ENCODE data around the gene C14orf180. TPM values are rescaled to one million over a fixed set of nuclear protein-coding genes. Genes with fewer than 3 reads are reported as not detected.

Gene C14orf180
- total RNA-seq, 1 donor from 2014 or later = not detected

DNA sequence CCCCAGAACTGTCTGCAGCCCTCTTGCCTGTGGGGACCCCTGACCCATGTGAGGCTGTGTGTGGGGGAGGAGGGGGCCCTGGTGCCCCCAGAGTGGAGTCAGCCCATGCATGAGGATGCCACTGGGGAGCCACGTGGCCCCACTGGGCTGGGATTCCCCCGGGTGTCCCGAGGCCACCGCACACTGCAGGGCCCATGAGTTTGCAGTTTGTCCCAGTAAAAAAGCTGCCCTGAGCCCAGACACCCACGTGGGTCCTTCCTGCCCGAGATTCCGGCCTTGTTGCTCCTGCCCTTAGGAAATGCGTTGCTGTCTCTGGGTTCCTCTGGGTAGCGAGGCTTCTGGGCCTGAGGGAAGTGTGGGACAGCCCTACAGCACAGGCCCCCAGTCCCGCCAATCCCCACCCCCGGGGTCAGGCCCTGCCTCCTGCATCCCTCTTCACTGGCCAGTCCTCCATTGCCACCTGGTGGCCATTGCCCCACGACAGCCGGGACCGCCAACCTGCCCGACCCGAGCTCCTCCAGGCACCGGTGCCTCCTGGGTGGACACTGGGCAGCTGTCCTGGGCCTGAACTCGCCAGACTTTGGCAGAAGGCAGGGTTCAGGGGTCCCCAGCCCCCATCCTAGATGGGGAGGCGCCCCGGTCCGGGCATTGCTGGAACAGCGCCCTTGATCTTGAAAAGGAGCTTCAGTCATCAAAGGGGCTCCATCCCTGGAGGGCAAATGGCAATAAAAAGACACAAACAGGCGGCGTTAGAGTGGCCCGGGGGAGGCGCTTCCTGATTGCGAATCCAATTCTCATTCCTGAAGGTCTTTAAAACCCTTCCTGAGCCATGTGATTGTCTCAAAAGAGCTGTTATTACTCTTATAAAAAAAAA is 15.6 kb upstream of the C14orf180 start:
- Mint-ChIP-seq H3K9me3 (peaks cover 2% of the 10 kb centered on the region), H3K27me3 (ENCODE audit: insufficient read depth, low read depth) (peaks cover 15% of the 10 kb centered on the region), H3K4me1 (peaks cover 9% of the 10 kb centered on the region), H3K4me3 (no peak overlapping the region), H3K27ac (no peak overlapping the region), H3K36me3 (no peaks in the 10 kb centered on the region)
- Histone ChIP-seq H3K79me2 (ENCODE audit: low read depth) (no peaks in the 10 kb centered on the region), H3K4me1 (peaks cover 7% of the 10 kb centered on the region), H3K27ac (no peak overlapping the region), H3K9me3 (ENCODE audit: low read depth) (no peaks in the 10 kb centered on the region), H3K27me3 (no peaks in the 10 kb centered on the region), H3K36me3 (no peaks in the 10 kb centered on the region), H3K4me2 (no peak overlapping the region), H3K4me3 (no peak overlapping the region), H3K9ac (no peak overlapping the region), H4K20me1 (ENCODE audit: low read depth) (no peaks in the 10 kb centered on the region), H2AFZ (replicated peaks) (peak overlapping the region; percentile 37), H3F3A (ENCODE audit: low read depth) (no peaks in the 10 kb centered on the region)
- peak; percentile 89 for DNase-seq (ENCODE audit: low spot score)
- no peak for TF ChIP-seq EZH2phosphoT487 (IDR thresholded peaks at IDR 0.05)
- TF ChIP-seq, protein P1, sequence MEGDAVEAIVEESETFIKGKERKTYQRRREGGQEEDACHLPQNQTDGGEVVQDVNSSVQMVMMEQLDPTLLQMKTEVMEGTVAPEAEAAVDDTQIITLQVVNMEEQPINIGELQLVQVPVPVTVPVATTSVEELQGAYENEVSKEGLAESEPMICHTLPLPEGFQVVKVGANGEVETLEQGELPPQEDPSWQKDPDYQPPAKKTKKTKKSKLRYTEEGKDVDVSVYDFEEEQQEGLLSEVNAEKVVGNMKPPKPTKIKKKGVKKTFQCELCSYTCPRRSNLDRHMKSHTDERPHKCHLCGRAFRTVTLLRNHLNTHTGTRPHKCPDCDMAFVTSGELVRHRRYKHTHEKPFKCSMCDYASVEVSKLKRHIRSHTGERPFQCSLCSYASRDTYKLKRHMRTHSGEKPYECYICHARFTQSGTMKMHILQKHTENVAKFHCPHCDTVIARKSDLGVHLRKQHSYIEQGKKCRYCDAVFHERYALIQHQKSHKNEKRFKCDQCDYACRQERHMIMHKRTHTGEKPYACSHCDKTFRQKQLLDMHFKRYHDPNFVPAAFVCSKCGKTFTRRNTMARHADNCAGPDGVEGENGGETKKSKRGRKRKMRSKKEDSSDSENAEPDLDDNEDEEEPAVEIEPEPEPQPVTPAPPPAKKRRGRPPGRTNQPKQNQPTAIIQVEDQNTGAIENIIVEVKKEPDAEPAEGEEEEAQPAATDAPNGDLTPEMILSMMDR (IDR thresholded peaks at IDR 0.05) = peak; percentile 90

DNA sequence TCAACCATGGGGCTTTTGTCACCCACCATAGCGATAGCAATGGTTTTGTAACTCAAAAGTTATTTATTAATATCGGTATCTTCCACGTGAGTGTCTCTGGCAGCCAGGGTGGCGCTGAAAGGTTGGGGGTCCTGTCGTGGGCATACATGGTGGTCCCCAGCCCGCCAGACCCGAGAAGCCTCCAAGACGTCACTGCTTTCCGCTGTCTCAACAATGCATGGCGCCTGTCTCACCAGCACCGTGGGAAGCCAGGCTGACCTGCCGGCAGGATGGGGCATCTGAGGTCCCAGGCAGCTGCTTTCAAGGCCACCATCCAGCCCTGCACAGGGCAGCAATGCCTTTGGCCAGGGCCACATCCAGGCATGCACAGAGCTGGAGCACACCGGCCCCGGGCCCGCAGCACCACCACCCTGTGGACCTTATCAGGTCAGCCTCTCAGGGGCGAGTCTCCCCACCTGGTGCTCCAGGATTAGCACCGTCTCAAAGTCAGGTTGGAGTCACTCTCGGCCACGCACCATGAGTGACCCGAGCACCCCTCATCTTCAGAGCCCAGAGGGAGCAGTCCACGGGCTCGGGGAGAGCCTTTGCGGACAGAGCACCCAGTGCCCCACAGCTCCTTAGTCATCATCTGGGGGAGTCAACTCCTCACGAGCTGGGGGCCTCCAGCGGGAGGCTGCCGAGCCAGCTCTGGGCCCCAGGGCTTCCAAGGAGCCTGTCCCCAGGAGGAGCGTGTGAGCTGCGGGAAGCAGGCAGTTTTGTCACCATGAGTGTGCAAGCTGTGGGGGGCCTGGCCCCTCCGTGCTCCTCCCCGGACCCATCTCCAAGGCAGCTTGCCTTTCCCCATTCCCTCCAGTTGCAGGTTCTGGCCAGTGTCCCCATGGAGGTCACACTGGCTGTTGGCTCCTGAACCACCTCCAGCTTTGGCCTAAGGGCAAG is 14.6 kb upstream of the C14orf180 start:
- no peak overlapping the region for H3K4me3 Mint-ChIP-seq
- H3K27me3 Mint-ChIP-seq (ENCODE audit: insufficient read depth, low read depth) = peaks cover 20% of the 10 kb centered on the region
- Histone ChIP-seq H3F3A (ENCODE audit: low read depth) (no peaks in the 10 kb centered on the region), H3K4me2 (no peak overlapping the region), H3K4me3 (no peak overlapping the region), H2AFZ (replicated peaks) (no peak overlapping the region), H3K27me3 (no peaks in the 10 kb centered on the region), H3K9me3 (ENCODE audit: low read depth) (no peaks in the 10 kb centered on the region), H3K36me3 (no peaks in the 10 kb centered on the region), H3K4me1 (peaks cover 7% of the 10 kb centered on the region), H3K27ac (no peak overlapping the region), H4K20me1 (ENCODE audit: low read depth) (no peaks in the 10 kb centered on the region), H3K79me2 (ENCODE audit: low read depth) (no peaks in the 10 kb centered on the region), H3K9ac (no peak overlapping the region)
- H3K27ac Mint-ChIP-seq = no peak overlapping the region
- TF ChIP-seq EZH2 (IDR thresholded peaks at IDR 0.05) = no peak
- TF ChIP-seq, protein P1 (IDR thresholded peaks at IDR 0.05) = no peak
- no peak for TF ChIP-seq EZH2phosphoT487 (IDR thresholded peaks at IDR 0.05)
- H3K9me3 Mint-ChIP-seq = peaks cover 2% of the 10 kb centered on the region
- DNase-seq (ENCODE audit: low spot score) = no peak
- no peaks in the 10 kb centered on the region for H3K36me3 Mint-ChIP-seq
- peaks cover 12% of the 10 kb centered on the region for H3K4me1 Mint-ChIP-seq

DNA sequence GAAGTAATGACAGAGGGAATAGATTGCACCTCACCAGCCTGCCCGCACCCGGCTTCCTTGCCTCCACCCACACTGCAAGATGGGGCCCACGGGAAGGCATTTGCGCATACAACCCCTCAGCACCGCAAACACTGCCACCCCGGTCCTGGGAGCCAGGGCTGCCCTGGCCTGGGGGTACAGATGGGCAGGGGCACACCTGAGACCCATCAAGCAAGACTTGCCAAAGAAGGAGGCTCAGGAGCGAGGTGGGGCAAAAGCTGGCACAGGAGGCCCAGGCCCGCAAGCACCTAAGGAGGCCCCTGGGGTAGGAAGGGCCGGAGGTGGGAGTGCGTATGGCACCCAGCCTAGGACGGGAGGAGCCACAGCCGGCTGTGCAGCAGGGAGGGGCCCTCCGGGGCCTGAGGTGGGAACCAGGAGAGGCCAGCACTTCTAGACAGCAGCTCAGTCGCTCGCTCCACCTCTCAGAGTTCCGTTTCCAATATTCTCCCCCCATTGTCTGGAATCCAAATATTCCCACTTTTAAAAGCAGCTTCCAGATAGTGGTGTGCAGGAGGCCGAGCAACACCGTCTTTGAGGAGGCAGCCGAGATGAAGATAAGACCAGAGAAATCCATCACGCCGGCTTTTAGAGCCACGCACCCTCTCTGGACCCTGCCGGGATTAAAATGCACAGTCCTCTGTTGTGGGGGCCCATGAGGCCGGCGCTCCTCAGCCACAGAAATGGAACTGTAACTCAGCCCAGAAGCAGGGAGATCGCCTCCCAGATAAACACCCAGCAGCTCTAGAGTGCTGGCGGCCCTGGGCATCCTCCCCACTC is 12.2 kb upstream of the C14orf180 start:
- DNase-seq (ENCODE audit: low spot score) = no peak
- Mint-ChIP-seq H3K27ac (no peak overlapping the region), H3K9me3 (no peaks in the 10 kb centered on the region), H3K36me3 (no peaks in the 10 kb centered on the region), H3K4me3 (no peak overlapping the region), H3K27me3 (ENCODE audit: insufficient read depth, low read depth) (peaks cover 15% of the 10 kb centered on the region), H3K4me1 (peaks cover 19% of the 10 kb centered on the region)
- TF ChIP-seq EZH2phosphoT487 (IDR thresholded peaks at IDR 0.05) (no peak), EZH2 (IDR thresholded peaks at IDR 0.05) (no peak)
- TF ChIP-seq, protein P1 (IDR thresholded peaks at IDR 0.05) = no peak
- no peak overlapping the region for H3K27ac ChIP-seq
- H3K4me2 ChIP-seq = no peak overlapping the region
- H3K4me3 ChIP-seq = no peak overlapping the region
- no peaks in the 10 kb centered on the region for H3K27me3 ChIP-seq
- no peaks in the 10 kb centered on the region for H3K79me2 ChIP-seq (ENCODE audit: low read depth)
- no peak overlapping the region for H3K9ac ChIP-seq
- no peaks in the 10 kb centered on the region for H4K20me1 ChIP-seq (ENCODE audit: low read depth)
- no peaks in the 10 kb centered on the region for H3K9me3 ChIP-seq (ENCODE audit: low read depth)
- no peaks in the 10 kb centered on the region for H3F3A ChIP-seq (ENCODE audit: low read depth)
- H3K4me1 ChIP-seq = peaks cover 7% of the 10 kb centered on the region
- H2AFZ ChIP-seq (replicated peaks) = no peak overlapping the region
- H3K36me3 ChIP-seq = no peaks in the 10 kb centered on the region

Measured in neural progenitor cell (in vitro differentiated cells).